ENCODE data around the gene L3HYPDH.
A peak's percentile ranks its signal among the peaks of the same experiment; 100 is the strongest.
"Not testable (repeated sequence)": the region's sequence is repeated elsewhere in the genome, so short reads cannot be mapped to it uniquely, and the experiment has no call there.

Gene L3HYPDH

GRCh38 chr14:59461891-59462290 is 22.3 kb downstream of the L3HYPDH start:
- TF ChIP-seq, protein P1, sequence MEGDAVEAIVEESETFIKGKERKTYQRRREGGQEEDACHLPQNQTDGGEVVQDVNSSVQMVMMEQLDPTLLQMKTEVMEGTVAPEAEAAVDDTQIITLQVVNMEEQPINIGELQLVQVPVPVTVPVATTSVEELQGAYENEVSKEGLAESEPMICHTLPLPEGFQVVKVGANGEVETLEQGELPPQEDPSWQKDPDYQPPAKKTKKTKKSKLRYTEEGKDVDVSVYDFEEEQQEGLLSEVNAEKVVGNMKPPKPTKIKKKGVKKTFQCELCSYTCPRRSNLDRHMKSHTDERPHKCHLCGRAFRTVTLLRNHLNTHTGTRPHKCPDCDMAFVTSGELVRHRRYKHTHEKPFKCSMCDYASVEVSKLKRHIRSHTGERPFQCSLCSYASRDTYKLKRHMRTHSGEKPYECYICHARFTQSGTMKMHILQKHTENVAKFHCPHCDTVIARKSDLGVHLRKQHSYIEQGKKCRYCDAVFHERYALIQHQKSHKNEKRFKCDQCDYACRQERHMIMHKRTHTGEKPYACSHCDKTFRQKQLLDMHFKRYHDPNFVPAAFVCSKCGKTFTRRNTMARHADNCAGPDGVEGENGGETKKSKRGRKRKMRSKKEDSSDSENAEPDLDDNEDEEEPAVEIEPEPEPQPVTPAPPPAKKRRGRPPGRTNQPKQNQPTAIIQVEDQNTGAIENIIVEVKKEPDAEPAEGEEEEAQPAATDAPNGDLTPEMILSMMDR (IDR thresholded peaks at IDR 0.05; ENCODE audit: low read depth, low read length), result no peak
- no peak for DNase-seq (ENCODE audit: extremely low read depth, low read depth)

- TF ChIP-seq, protein P1 (IDR thresholded peaks at IDR 0.05; ENCODE audit: low read depth, low read length), result no peak
- no peak for DNase-seq (ENCODE audit: extremely low read depth, low read depth)
These were observed 23.8 kb downstream of the L3HYPDH start for GRCh38 chr14:59460378-59460777.

DNA sequence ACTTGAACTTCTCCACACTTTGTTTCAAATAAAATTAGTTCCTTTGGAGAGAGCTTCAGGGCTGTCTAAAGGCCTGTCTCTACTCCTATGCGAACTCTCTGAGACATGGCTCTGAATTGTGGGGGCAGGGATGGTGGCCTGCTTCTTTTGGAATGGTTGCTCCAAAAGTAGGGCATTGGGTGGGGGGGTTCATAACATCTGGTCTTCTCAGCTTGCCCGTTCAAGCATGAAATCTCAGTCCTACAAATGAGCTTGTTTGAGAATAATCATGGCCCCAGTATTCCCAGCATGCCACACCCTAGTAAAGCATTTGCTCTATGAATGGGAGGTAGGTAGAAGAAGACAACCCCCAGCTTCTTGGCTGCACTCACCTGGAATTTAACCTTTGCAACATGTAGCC is 25.7 kb downstream of the L3HYPDH start:
- DNase-seq (ENCODE audit: extremely low read depth, low read depth), result no peak
- TF ChIP-seq, protein P1 (IDR thresholded peaks at IDR 0.05; ENCODE audit: low read depth, low read length), result no peak

DNA sequence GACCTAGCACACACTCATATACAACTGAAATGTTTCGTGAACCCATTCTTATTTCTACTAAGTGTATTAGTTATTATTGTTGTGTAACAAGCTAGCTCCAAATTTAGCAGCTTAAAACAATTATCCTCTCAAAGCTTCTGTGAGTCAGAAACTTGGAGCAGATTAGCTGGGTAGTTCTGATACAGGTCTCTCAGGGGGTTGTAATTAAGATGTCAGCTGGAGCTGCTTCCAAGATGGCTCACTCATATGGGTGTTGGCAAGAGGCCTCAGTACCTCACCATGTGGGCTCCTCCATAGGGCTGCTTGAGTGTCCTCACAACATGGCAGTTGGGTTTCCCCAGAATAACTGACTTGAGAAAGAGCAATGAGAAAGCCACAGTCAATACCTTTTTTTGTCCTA is 28.8 kb downstream of the L3HYPDH start:
- DNase-seq (ENCODE audit: extremely low read depth, low read depth), result no peak
- TF ChIP-seq, protein P1 (IDR thresholded peaks at IDR 0.05; ENCODE audit: low read depth, low read length), result no peak

- DNase-seq (ENCODE audit: extremely low read depth, low read depth), result peak; percentile 72
- TF ChIP-seq, protein P1 (IDR thresholded peaks at IDR 0.05; ENCODE audit: low read depth, low read length), result no peak
These were observed 30.1 kb downstream of the L3HYPDH start for GRCh38 chr14:59454139-59454538.

GRCh38 chr14:59451849-59452248 is 32.4 kb downstream of the L3HYPDH start:
- TF ChIP-seq, protein P1 (IDR thresholded peaks at IDR 0.05; ENCODE audit: low read depth, low read length), result no peak
- no peak for DNase-seq (ENCODE audit: extremely low read depth, low read depth)

DNA sequence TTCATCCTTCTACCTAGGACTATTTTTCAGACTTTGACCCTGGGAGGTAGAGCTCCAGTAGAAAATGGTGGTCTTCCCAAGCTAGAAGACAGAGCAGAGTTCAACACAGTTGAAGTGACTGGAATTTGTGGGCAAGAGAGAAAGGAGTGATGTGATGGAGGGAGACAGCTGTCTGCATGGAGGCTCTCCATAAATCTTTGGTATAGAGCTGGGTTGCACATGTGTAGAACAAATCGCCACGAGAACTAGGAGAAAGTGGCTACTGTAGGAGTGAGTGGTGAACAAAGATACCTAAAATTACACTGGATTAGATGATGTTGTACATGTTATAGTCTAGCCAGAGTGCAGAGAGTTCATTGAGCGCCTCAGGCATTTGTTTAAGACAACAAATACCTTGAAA is 33.5 kb downstream of the L3HYPDH start:
- no peak for DNase-seq (ENCODE audit: extremely low read depth, low read depth)

GRCh38 chr14:59448673-59449072 is 35.5 kb downstream of the L3HYPDH start:
- not testable (repeated sequence) for DNase-seq (ENCODE audit: extremely low read depth, low read depth)

More for the DNA sequence above, 33.5 kb downstream of the L3HYPDH start:
- TF ChIP-seq, protein P1 (IDR thresholded peaks at IDR 0.05; ENCODE audit: low read depth, low read length), result no peak
